HEK293 (cell line): ENCODE results near the gene ST6GAL1.
A peak's percentile ranks its signal among the peaks of the same experiment; 100 is the strongest.
"Not testable (repeated sequence)": the region's sequence is repeated elsewhere in the genome, so short reads cannot be mapped to it uniquely, and the experiment has no call there.

Experiments
- CTCF ChIA-PET: fragments of 350-600 bp; formaldehyde crosslinking; extraction: SDS; loops from one replicate; lab custom pipeline; 2021; ENCODE audit warnings: antibody characterized with exemption; lab: Yijun Ruan, JAX
- POLR2A ChIA-PET: fragments of 300-600 bp; formaldehyde crosslinking; extraction: SDS; loops from one replicate; lab custom pipeline; 2020; ENCODE audit warnings: antibody characterized with exemption, inconsistent platforms; lab: Yijun Ruan, JAX
- H3K27ac ChIP-seq: fragments of 200-500 bp; sonication (Bioruptor generic); 2 replicates; pipeline ENCODE4 v1.5.1; 2014; ENCODE audit warnings: low read depth, low read length, control low read depth, inconsistent platforms; ENCODE audit errors: extremely low read depth
- H3K36me3 ChIP-seq, 2 experiments: fragments of 200-500 bp in 1 of 2; sonication (Bioruptor generic) in 1 of 2; 1 replicate in 1 of 2; 2 replicates in 1 of 2; pipeline ENCODE4 v1.5.1; 2014 to 2017; ENCODE audit warnings: inconsistent platforms in 2 of 2, low read length in 2 of 2; ENCODE audit not compliant: control insufficient read depth in 2 of 2, insufficient read depth in 1 of 2
- H3K4me1 ChIP-seq: fragments of 200-500 bp; sonication (Bioruptor generic); 2 replicates; pipeline ENCODE4 v1.5.1; 2014; ENCODE audit warnings: mild to moderate bottlenecking, low read length, inconsistent platforms; ENCODE audit not compliant: control insufficient read depth, insufficient read depth
- H3K4me3 ChIP-seq: 2 replicates; pipeline ENCODE4 v1.5.1; 2011; ENCODE audit warnings: low read depth, mild to moderate bottlenecking, control low read depth, low read length, moderate library complexity
- H3K9me3 ChIP-seq: fragments of 200-500 bp; sonication (Bioruptor generic); 2 replicates; pipeline ENCODE4 v1.5.1; 2014; ENCODE audit warnings: low read depth, low read length, inconsistent platforms; ENCODE audit not compliant: control insufficient read depth, insufficient read depth
- HOXC10 ChIP-seq: sonication (generic); formaldehyde crosslinking; IDR thresholded peaks from 2 replicates; pipeline ENCODE4 v1.8.1; 2023; ENCODE audit warnings: mild to moderate bottlenecking, missing genetic modification reagents
- KLF16 ChIP-seq: fragments of 450-650 bp; formaldehyde crosslinking; IDR thresholded peaks from 2 replicates; pipeline ENCODE4 v1.5.1; 2017; ENCODE audit warnings: missing biosample characterization, missing genetic modification characterization
- RBAK ChIP-seq: fragments of 450-650 bp; formaldehyde crosslinking; IDR thresholded peaks from 2 replicates; pipeline ENCODE4 v1.5.1; 2016; ENCODE audit warnings: missing biosample characterization, missing genetic modification characterization
- ZBTB44 ChIP-seq: fragments of 450-650 bp; IDR thresholded peaks from 2 replicates; pipeline ENCODE4 v1.5.1; 2018; ENCODE audit warnings: missing biosample characterization, mild to moderate bottlenecking, missing genetic modification characterization
- ZNF146 ChIP-seq: fragments of 450-650 bp; formaldehyde crosslinking; IDR thresholded peaks from 2 replicates; pipeline ENCODE4 v1.5.1; 2016; ENCODE audit warnings: missing biosample characterization, missing genetic modification characterization
- ZNF157 ChIP-seq: fragments of 450-650 bp; formaldehyde crosslinking; IDR thresholded peaks from 2 replicates; pipeline ENCODE4 v1.5.1; 2016; ENCODE audit warnings: missing biosample characterization, missing genetic modification characterization
- ZNF169 ChIP-seq: fragments of 450-650 bp; formaldehyde crosslinking; IDR thresholded peaks from 2 replicates; pipeline ENCODE4 v1.5.1; 2016; ENCODE audit warnings: missing biosample characterization, missing genetic modification characterization
- ZNF211 ChIP-seq: fragments of 450-650 bp; formaldehyde crosslinking; IDR thresholded peaks from 2 replicates; pipeline ENCODE4 v1.5.1; 2016; ENCODE audit warnings: low read depth, missing biosample characterization, missing genetic modification characterization
- ZNF398 ChIP-seq: fragments of 450-650 bp; formaldehyde crosslinking; IDR thresholded peaks from 2 replicates; pipeline ENCODE4 v1.5.1; 2017; ENCODE audit warnings: missing biosample characterization, missing genetic modification characterization
- ZNF558 ChIP-seq: fragments of 450-650 bp; formaldehyde crosslinking; IDR thresholded peaks from 2 replicates; pipeline ENCODE4 v1.5.1; 2016; ENCODE audit warnings: missing biosample characterization, missing genetic modification characterization
- ZNF626 ChIP-seq: fragments of 450-650 bp; sonication (Bioruptor Pico); formaldehyde crosslinking; IDR thresholded peaks from 2 replicates; pipeline ENCODE4 v1.5.1; 2018; ENCODE audit warnings: missing biosample characterization, missing genetic modification characterization, inconsistent platforms
- ZNF747 ChIP-seq: fragments of 450-650 bp; formaldehyde crosslinking; IDR thresholded peaks from 2 replicates; pipeline ENCODE4 v1.5.1; 2016; ENCODE audit warnings: missing biosample characterization, missing genetic modification characterization
- ZNF792 ChIP-seq: fragments of 450-650 bp; formaldehyde crosslinking; IDR thresholded peaks from 2 replicates; pipeline ENCODE4 v1.5.1; 2016; ENCODE audit warnings: missing biosample characterization, missing genetic modification characterization
- TF ChIP-seq, protein P1 (sequence below): fragments of 450-650 bp; formaldehyde crosslinking; IDR thresholded peaks from 2 replicates; pipeline ENCODE4 v1.5.1; 2016; ENCODE audit warnings: missing biosample characterization, missing genetic modification characterization
- TF ChIP-seq, protein P2 (sequence below): fragments of 450-650 bp; formaldehyde crosslinking; IDR thresholded peaks from 2 replicates; pipeline ENCODE4 v1.5.1; 2016; ENCODE audit warnings: missing biosample characterization, missing genetic modification characterization
- TF ChIP-seq, protein P3 (sequence below): fragments of 450-650 bp; formaldehyde crosslinking; IDR thresholded peaks from 2 replicates; pipeline ENCODE4 v1.5.1; 2016; ENCODE audit warnings: missing biosample characterization, missing genetic modification characterization

The ST6GAL1 gene

GRCh38 chr3:187023340-187023739, 93.0 kb downstream of the ST6GAL1 start:
- H3K36me3 ChIP-seq, H3K4me3 ChIP-seq, CTCF ChIA-PET, H3K4me1 ChIP-seq, H3K9me3 ChIP-seq, POLR2A ChIA-PET, H3K27ac ChIP-seq: not testable (repeated sequence)
- TF ChIP-seq ZNF146 (tag by site-specific recombination) = peak; percentile 98
- TF ChIP-seq, protein P1, sequence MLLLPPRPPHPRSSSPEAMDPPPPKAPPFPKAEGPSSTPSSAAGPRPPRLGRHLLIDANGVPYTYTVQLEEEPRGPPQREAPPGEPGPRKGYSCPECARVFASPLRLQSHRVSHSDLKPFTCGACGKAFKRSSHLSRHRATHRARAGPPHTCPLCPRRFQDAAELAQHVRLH (tag by site-specific recombination) = peak; percentile 58; the same call in 1 of the 2 replicates
- TF ChIP-seq, protein P2, sequence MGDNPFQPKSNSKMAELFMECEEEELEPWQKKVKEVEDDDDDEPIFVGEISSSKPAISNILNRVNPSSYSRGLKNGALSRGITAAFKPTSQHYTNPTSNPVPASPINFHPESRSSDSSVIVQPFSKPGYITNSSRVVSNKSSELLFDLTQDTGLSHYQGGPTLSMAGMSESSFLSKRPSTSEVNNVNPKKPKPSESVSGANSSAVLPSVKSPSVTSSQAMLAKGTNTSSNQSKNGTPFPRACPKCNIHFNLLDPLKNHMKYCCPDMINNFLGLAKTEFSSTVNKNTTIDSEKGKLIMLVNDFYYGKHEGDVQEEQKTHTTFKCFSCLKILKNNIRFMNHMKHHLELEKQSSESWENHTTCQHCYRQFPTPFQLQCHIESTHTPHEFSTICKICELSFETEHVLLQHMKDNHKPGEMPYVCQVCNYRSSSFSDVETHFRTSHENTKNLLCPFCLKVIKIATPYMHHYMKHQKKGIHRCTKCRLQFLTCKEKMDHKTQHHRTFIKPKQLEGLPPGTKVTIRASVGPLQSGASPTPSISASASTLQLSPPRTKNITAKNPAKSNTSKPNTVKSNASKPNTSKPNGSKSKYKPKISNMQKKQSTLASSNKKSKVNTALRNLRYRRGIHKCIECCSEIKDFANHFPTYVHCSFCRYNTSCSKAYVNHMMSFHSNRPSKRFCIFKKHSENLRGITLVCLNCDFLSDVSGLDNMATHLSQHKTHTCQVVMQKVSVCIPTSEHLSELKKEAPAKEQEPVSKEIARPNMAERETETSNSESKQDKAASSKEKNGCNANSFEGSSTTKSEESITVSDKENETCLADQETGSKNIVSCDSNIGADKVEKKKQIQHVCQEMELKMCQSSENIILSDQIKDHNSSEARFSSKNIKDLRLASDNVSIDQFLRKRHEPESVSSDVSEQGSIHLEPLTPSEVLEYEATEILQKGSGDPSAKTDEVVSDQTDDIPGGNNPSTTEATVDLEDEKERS = peak; percentile 82; the same call in 1 of the 2 replicates

GRCh38 chr3:187024536-187025226, 94.4 kb downstream of the ST6GAL1 start:
- TF ChIP-seq RBAK (tag by site-specific recombination) (no peak), ZNF747 (tag by site-specific recombination) (no peak), ZNF558 (tag by site-specific recombination) (no peak), HOXC10 (CRISPR knock-in tag) (no peak), ZNF169 (tag by site-specific recombination) (no peak), ZBTB44 (tag by site-specific recombination) (no peak), ZNF211 (no peak), KLF16 (tag by site-specific recombination) (no peak), ZNF398 (tag by site-specific recombination) (no peak), ZNF157 (no peak), ZNF792 (tag by site-specific recombination) (no peak), ZNF626 (tag by site-specific recombination) (no peak)
- TF ChIP-seq, protein P3, sequence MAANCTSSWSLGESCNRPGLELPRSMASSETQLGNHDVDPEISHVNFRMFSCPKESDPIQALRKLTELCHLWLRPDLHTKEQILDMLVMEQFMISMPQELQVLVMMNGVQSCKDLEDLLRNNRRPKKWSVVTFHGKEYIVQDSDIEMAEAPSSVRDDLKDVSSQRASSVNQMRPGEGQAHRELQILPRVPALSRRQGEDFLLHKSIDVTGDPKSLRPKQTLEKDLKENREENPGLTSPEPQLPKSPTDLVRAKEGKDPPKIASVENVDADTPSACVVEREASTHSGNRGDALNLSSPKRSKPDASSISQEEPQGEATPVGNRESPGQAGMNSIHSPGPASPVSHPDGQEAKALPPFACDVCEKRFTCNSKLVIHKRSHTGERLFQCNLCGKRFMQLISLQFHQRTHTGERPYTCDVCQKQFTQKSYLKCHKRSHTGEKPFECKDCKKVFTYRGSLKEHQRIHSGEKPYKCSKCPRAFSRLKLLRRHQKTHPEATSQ (tag by site-specific recombination) = no peak
- ChIA-PET POLR2A (no interaction called here), CTCF (no interaction called here)
- Histone ChIP-seq H3K27ac (no peak overlapping the region), H3K4me3 (no peak overlapping the region), H3K4me1 (no peaks in the 10 kb centered on the region), H3K9me3 (no peaks in the 10 kb centered on the region), H3K36me3 (no peaks in the 10 kb centered on the region)
